NOMO-1 treated with dmso at 0.1 percent for 144 hours (cell line): Measurements from ENCODE around the gene TIGD3.

Source experiments
- DNase-seq: peaks from one replicate; lab custom pipeline; 2025; ENCODE audit not compliant: unreplicated experiment; lab: John Stamatoyannopoulos, UW

Gene TIGD3

DNA sequence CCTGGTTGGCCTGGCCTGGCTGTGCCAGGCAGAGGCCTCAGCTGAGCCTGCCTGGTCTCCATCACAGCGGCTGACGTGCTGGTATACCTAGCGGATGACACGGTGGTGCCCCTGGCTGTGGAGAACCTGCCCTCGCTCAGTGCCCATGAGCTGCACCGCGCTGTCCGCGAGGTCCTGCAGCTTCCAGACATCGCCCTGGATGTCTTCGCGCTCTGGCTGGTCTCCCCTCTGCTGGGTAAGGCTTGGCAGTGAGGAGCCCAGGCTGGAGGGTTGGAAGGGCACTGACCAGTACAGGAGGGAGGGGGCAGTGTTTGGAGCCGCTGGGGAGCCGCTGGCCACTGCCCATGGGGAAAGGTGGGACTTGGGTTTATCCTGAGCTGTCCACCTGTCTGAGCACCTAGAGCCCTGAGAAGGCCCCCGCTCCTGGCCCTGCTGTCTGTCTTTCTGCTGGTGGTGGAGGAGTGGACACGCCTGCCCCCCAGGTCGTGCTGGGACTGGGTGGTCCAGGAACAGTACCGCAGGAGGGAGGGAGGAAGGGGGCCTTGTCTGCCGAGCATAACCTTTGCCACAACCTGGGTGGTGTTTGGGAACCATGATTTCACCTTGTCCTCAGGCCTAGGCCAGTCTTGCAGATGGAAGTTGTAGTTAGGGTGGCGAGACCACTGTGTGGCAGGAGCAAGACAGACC lies 34.9 kb downstream of the TIGD3 start:
- DNase-seq, result no peak

DNA sequence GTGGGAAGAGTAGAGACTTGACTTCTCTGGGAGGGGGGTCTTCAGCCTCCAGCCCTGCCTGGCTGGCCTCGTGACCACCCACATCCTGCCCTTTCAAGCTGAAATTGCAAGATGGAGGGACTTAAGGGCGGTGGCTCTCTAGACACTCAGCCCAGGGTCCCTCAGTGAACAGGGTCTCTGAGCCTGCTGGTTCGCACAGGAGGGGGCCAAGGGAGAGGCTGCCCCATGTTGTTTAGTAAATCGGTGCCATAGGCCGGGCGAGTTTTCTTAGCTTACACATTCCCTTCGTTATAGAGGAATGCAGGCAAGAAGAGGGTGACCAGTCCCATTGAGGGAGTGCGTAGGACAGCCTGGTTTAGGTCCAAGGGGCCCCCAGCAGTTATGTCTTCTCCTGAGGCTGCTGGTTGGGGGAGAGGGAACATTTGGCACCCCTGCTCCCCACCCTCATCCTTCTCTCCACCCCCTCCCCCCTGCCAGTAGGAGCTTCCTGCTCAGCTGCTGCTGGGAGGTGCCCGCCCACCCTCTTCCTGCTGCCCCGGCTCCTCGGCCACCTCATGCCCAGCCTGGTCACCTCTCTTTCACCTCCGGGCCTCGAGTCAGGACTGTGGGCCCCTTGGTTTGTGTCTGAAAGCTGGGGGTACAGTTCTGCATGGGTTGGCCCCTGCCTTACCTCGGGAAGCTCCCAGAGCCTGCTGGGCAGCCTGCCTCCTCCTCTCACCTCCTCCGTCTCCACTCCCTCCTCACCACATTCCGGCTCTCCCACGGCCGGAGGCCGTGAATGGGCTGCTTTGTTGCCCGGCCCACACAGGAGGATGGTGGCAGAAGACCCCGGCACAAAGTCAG lies 35.8 kb downstream of the TIGD3 start:
- DNase-seq, result no peak

DNA sequence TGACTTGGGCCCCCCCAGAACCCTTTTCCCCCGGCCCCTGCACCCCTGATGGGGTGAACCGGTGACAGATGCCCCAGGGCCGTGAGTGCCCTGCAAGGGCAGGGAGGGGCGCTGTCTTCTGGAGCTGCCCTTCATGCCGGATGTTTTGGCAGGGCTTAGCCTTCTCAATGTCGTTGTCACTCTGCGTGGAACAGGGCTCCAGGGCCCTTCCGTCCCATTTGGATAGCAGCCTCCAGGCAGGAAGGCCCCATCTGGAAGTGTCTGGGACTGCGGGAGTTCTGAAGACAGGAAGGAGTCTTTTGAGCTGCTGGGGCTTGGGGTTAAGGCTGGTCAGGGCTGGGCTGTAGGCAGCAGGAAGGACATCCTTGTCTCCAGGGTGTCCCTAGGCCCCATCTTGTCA lies 36.4 kb downstream of the TIGD3 start:
- DNase-seq, result no peak

DNA sequence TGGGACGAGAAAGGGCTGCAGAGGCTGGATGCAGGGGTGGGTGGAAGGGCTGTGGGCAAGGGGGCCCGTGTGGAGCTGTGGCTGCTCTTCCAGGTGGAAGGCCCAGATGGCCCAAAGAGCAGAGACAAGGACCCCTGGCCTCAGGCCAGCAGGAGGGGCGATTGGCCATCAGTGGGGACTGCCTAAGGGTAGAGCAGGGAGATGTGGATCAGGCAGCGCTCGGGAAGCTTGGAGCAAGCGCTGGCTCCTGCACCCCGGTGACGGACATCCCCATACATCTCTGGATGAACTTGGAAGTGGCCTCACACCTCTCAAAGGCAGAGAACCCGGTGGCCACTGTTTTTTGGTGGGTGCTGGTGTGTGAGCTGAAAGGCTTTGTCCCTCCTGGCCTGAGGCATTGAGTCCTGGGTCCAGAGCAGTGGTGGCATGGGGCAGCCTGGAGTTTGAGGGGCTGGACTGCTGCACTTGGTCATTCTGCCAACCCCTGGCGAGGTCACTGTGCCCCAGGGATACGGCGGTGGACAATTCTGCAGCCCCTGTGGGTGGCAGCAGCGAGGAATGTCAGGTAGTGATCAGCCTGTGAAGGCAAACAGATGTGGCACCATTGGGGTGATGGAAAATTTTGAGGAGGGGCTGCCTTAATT lies 37.8 kb downstream of the TIGD3 start:
- no peak for DNase-seq

DNA sequence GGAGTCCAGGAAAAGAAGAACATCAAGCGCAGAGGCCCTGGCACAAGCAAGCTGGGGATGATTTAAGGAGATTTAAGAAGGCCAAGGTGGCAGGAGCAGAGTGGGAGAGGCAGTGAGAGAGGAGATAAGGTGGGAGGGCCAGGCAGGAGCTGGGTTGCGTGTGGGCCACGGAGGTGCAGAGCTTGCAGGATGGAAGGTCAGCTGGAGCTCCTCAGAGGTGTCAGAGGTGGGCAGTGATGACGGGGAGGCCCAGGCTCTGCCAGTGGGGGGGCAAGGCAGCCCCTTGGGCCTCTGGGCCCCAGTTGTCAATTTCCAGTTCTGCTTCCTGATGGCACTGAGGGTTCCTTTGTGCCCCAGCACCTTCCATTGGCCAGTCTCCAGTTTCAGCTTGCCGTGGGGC lies 38.3 kb downstream of the TIGD3 start:
- no peak for DNase-seq

DNA sequence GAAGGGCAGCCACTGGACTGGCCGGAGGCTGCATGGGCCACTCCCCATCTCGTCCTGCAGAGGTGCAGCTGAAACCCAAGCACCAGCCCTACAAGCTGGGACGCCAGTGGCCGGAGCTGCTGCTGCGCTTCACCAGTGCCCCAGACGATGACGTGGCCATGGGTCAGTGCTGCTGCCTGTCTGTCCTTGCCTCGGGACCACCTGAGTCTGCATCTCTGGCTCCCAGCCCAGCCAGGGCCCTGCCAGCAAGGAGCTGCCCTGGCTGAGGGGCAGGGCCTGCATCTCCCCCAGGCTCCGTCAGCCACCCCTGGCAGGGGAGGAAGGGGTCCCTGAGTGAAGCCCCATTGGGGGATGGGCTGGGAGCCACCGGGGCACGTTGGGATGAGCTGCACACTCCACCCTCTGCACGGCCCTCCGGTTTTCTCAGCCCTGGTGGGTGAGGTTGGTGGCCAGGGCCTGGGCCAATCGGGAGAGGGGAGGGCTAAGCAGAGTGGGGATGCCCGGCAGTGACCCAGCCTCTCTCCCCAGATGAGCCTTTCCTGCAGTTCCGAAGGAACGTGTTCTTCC lies 39.0 kb downstream of the TIGD3 start:
- DNase-seq, result no peak

DNA sequence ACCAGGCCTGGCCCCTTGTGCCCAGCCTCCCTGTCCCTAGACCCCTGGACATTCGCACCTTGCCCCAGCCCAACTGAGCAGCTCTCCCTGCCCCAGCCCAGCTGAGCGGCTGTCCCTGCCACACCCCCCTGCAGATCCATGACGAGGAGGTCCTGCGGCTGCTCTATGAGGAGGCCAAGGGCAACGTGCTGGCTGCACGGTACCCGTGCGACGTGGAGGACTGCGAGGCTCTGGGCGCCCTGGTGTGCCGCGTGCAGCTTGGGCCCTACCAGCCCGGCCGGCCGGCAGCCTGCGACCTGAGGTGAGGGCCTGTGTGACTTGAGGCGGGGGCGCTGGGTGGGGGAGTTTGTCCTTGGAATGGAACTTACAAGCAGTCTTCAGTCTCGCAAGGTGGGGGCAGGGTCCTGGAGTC lies 39.6 kb downstream of the TIGD3 start:
- no peak for DNase-seq

DNA sequence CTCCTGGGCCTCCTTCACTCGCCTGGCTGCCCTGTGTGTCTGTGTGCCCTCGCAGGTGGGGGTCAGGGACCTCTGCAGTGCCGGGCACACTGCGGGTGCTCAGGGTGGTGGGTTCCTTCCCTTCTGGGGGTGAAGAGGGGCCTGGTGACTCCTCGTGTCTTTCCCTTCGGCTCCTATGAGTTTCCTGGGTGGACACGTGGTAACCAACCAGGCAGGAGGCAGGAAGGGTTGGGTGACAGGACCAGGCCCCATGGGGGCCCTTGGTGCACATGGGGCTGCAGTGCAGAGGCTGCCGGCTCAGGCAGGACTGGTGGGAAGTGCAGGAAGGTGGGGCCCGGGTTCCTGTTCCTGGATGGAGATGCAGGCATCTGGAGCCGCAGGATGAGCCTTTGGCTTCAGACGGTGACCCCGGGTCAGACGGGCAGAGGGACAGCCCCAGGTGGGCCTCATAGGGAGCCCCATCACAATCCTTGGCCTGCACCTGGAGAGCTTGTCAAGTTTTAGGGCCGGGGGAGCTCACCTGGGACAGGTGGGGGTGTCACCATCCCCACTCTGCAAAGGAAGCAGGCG lies 41.5 kb downstream of the TIGD3 start:
- DNase-seq, result no peak

DNA sequence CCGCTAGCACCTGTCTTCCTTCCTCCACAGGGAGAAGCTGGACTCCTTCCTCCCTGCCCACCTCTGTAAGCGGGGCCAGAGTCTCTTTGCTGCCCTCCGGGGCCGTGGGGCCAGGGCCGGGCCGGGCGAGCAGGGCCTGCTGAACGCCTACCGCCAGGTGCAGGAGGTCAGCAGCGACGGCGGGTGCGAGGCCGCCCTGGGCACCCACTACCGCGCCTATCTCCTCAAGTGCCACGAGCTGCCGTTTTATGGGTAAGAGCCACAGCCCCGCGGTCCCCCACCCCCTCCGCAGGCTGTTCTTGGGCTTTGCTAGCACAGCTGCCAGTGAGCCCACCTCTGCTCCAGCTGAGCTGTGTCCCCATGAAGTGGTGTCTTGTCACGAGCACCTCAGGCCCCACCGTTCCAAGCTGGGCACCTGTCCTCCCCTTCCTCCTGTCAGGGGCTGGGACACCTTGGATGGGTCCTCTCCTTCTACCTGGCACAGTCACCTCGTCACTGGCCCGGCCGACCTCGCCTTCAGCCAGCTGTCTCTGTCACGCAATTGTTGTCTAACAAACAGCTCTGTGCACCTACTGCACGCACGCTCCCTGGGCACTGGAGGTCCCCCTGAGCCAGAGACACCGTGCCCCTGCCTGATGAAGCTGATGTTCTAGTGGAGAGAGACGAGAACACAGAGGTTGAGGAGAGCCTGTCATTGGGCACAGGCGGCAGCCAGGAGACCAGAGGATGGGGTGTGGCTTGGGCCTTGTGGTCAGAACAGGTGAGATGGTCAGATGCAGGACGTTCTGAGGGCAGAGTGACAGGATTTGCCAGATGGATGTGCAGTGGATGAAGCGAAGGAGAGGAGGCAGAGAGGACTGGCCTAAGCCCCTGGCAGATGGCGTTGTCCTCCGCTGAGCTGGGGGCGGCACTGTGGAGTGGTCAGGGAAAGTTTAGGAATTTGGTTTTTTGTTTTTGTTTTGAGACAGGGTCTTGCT lies 42.5 kb downstream of the TIGD3 start:
- DNase-seq, result no peak

DNA sequence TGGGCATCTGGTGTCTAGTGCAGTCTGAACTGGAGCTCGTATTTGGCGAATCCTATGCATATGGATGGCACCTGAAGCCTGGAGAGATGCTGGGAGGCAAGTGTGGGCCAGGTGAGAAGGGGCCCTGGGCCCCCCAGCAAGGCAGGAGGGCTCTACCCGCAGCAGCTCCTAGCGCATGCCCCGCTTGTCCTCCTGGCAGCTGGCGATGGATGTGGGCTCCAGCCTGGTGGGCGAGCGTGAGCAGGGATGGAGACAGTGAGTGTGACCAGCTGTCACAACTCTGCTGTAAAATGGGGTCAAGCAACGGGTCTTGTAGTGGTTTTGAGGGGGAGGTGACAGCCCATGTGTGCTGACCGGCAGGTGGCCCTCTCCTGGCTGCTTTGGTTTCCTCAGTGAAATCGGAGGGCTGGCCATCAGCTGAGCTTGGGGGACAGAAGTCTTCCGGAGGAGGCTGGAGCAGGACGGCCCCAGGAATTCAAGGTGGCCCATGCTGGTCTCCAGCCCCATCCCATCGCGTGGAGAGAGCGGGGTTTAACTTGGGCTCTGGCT lies 43.9 kb downstream of the TIGD3 start:
- DNase-seq, result no peak

DNA sequence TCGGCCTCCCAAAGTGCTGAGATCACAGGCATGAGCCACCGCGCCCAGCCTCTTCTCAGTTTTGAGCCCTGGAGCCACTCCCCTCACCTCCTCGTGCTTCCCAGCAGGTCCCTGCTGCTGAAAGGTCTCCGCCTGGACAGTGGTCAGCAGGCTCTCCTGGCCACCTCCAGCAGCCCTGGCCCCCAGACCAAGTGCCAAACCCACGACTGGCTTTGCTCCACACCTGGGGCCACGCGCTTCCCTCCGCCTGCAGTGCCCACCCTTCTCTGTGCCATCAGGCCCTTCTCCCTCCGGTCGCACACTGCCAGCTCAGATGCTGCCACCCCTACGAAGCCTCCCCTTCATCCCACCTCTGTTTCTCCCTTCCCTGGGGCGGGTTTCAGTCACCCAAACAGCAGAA lies 44.7 kb downstream of the TIGD3 start:
- no peak for DNase-seq

DNA sequence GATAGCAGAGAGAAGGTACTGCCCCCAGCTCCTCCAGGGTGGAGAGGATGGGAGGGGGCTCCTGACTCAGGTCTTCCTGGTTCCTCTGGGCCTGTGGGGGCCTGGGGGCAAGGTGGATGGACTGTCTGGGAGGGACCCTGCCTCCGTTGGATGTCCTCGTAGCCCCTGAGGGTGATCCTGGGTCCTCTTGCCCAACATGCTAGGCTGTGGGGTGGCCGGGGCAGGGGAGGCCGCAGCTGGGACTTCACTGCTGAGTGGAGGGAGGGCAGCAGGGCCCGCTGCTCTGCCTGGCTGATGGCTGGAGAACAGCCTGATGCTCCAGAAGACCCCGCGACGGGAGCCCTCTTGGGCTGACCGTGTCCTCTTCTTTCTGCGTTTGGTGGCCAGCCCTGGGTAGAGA lies 45.3 kb downstream of the TIGD3 start:
- no peak for DNase-seq

DNA sequence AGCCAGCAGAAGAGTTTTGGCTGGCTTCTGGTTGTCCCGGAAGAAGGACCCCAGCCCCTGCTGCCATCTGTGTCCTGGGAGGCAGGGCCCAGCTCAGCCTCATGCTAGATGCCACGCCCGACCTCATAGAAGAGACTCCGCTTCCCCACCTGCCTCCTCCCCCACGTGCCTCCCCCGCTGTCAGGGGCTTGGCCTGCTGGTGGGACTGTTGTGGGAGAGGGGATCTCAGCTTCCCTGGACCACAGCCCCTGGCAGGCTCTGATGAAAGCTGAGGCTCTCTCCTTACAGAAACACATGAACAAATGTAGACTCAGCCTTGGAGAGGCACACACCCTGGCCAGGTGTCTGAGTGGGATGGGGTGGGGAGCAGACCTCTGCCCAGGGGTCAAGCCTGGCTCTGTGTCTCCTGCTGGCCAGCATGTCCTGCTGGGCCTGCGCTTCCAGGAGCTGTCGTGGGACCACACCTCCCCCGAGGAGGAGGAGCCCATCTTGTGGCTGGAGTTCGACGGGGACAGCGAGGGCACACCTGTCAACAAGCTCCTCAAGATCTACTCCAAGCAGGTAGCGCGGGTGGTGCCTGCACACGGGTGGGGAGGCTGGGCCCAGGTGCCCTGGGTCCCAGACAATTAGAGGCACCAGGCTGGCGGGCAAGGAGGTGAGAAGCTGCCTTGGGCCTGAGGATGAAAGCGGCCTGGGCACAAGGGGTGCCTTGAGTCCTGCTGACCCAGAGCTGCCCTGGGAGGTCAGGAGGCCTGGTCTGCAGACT lies 45.9 kb downstream of the TIGD3 start:
- DNase-seq, result no peak

DNA sequence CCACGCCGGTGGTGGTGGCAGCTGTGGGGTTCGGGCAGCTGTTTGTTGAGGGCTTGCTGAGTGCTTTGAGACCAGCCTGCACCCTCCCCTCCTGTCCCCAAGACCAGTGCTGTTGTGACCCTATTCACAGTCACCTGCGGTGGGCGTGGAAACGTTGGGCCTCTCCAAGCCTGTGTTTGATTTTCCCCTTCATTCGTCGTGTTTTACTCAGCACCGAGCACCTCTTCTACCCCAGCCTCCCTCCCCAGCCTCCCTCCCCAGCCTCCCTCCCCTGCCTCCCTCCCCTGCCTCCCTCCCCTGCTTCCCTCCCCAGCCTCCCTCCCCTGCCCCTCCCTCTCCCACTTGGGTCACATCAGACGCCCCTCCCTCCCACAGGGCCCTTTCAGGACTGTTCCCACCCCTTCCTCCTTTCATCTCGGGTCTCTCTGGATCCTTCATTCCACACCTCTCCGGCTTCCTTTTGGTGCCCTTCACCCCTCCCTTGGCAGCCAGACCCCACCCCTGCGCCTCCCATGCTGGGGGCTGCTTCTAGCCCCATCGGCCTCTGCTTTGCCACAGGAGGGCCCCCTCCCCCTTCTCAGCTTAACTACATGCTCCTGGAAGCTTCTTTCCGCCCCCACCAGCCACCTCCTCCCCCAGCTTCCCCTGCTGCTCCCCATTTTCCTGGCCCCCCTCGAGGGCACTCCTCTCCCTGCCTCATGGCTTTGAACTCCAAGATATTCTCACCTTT lies 46.7 kb downstream of the TIGD3 start:
- DNase-seq, result no peak

DNA sequence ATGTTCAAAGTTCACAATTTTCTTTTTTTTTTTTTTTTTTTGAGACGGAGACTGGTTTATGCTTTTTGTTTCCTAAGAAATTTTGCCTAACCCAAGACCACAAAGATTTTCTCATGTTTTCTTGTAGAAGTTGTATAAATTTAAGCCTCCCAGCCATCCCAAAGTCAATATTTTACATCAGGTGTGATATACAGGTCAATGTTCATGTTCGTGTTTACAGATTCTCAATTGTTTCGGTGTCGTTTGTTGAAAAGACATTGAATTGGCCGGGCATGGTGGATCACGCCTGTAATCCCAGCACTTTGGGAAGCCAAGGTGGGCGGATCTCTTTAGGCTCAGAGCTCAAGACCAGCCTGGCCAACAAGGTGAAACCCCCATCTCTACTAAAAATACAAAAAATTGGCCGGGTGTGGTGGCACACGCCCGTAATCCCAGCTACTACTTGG lies 47.3 kb downstream of the TIGD3 start:
- no peak for DNase-seq

DNA sequence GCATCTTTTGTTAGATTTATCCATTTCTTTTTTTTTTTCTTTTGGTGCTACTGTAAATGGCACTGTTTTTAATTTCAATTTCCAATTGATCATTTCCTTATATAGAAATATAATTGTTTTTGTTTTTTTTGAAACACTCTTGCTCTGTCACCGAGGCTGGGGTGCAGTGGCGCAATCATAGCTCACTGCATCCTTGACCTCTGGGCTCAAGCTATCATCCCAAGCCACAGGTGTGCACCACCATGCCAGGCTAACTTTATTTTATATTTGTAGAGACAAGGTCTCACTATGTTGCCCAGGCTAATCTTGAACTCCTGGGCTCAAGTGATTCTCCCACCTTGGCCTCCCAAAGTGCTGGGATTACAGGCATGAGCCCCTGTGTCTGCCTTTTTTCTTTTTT lies 48.2 kb downstream of the TIGD3 start:
- no peak for DNase-seq

DNA sequence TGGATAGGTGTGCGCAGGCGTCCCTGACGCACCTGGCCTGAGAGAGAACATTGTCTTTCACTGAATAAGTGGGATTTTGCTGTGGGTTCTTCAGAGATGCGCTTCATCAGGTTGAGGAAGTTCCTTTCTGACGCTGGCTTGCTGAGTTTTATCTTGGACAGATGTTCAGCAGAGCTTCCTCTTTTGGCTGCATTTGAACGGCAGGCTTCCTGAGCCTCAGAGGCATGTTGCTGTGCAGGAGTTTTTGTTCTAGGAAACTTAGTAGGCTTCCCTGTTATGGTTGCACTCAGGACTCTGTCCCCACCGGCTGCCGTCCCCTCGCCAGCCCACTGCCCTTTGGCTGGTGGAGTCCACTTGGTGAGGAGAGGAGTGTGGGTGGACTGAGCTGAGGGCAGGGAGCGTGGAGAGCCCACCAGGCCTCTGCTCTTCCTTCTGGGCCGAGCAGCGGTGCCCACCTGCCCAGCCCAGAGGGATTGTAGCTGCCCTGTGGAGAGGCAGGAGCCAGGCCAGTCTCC lies 49.1 kb downstream of the TIGD3 start:
- peak; percentile 82 for DNase-seq

DNA sequence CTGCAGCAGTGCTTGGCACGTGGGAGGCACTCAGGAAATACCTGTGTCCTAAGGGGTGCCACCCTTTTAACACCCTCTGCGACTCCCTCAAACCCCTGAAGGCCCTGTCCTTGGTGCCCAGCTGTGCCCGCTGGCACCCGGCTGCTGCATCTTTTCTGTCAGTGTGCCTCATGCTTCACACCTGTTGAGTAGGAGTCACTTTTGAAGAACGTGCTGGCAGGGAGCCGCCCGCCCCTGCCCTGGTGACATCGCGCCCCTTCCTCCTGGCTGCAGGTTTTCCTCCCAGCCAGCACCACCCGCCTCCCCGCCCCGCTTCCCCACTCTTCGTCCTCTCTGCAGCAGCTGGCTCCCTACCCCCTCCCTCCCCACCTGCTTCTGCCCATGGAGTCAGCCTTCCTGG lies 49.7 kb downstream of the TIGD3 start:
- DNase-seq, result no peak
